NCI-H2107 (cell line): ENCODE data around the gene KCTD11.
A peak's percentile ranks its signal among the peaks of the same experiment; 100 is the strongest.

Experiments used
- DNase-seq: peaks from one replicate; lab custom pipeline; 2025; lab: John Stamatoyannopoulos, UW

The KCTD11 gene

DNA sequence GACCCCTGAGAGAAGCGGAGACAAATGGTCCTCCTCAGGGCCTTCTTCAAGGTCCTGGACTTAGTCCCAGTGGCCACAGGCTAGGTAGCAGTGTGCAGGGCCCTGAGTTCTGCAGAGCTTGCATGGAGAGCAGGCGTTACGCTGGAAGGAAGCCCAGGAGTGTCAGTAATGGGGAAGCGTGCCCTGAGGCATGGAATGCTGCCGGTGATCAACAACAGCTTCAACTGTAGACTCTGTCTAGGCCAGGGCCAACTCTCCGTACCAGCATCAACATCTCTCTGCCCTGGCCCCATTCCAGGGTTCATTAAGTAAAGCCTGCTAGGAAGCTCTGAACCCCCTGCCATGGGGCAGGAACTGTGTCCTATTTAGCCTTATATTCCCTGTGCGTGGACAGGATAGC lies 28.4 kb downstream of the KCTD11 start:
- DNase-seq, result no peak

DNA sequence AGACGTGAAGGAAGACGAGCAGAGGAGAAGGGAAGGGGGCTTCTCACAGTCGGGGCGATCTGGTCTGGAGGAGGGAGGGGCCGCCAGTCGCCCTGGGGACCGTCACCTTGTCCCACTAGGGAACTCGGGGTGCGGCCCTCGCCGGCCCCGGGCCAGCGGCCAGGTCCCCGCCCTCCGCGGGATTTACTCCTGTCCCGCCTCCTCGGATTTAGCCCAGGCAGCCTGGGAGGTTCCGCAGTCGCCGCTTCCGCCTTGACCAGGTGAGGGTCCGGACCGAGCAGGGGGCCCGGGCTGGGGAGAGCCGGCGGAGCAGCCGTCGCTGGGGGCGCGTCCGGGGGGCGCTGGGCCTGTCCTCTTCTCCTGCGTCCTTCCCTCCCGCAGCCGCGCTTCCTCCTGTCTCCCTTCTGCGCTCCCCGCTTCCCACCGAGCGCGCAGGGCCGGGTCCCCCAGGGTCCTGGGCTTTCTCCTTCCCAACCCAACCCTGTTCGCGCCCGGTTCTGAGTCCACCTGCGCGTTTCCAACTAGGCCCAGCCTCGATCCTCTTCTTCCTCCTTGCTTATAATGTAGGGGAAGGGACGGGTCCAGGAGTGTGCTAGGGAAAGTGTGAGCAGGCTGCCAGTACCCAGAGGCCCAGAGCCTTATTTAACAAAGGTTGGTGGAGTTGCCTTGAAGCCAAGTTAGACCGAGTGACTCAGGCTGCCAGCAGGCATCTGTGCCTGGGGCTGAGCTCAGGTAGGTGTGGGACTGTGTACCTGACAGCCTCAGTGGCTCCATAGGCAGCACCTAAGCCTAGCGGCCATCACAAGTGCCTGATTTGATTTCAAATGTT lies 29.1 kb downstream of the KCTD11 start, which contains the start of gene TNK1:
Gene TNK1, plus strand, starts transcription at position 235 of the 829 bp plus-strand sequence. CDS start 1,838 bp downstream, outside the sequence.
- no peak for DNase-seq

DNA sequence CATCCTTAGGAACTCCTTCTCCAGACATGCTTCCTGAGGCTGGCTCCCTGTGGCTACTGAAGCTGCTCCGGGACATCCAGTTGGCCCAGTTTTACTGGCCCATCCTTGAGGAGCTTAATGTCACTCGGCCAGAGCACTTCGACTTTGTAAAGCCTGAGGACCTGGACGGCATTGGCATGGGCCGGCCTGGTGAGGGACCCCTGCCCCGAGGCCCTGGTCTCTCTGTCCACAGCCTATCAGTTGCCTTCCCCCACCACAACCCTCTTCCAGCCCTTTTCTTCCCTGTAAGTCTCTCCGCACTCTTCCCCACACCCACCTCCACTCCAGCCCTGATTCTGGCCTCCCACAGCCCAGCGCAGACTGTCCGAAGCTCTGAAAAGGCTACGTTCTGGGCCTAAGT lies 30.9 kb downstream of the KCTD11 start:
- no peak for DNase-seq

DNA sequence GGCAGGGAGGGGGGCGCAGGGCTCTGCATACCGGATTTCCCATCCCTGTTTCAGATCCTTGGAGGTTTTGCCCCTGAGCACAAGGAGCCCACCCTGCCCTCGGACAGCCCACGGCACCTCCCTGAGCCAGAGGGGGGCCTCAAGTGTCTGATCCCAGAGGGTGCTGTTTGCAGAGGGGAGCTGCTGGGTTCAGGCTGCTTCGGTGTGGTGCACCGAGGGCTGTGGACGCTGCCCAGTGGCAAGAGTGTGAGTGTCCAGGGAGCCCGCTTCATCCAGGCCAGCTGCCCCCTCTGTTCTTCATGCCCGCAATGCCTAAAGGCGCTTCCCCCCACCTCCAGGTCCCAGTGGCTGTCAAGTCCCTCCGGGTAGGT lies 31.4 kb downstream of the KCTD11 start:
- no peak for DNase-seq

DNA sequence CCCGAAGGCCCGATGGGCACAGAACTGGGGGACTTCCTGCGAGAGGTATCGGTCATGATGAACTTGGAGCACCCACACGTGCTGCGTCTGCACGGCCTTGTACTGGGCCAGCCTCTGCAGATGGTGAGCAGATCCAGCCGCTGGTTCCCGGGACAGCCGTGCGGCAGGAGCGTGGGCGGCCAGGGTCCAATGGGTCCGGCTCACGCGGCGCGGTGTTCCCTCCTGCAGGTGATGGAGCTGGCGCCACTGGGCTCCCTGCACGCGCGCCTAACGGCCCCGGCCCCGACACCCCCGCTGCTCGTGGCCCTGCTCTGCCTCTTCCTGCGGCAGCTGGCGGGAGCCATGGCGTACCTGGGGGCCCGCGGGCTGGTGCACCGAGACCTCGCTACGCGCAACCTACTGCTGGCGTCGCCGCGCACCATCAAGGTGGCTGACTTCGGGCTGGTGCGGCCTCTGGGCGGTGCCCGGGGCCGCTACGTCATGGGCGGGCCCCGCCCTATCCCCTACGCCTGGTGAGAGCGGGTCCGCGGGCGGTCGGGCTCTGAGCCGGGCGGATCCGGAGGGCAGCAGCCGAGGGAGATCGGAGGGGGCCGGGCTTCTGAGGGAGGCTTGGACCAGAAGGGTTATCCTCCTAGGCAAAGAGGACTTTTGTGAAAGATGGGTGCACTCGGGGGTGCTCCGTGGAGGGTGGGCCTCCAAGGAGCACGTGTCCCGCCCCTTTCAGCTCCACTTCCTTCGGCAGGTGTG lies 32.0 kb downstream of the KCTD11 start:
- no peak for DNase-seq

DNA sequence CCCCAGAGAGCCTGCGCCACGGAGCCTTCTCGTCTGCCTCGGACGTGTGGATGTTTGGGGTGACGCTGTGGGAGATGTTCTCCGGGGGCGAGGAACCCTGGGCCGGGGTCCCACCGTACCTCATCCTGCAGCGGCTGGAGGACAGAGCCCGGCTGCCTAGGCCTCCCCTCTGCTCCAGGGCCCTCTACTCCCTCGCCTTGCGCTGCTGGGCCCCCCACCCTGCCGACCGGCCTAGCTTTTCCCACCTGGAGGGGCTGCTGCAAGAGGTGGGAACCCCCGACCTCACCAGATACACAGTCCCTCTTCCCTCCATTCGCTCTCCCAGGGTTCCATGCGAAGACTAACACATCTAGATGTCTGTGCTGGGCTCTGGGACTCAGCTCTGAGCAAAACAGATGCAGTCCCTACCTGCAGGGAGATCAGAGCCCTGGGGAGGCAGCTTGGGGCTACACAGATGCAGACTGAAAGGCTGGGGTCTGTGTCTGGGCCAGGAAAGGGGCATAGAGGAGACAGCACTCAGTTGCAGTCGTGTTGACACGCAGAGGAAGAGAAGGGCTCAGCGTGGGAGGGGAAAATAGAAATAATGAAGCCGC lies 32.6 kb downstream of the KCTD11 start:
- no peak for DNase-seq

DNA sequence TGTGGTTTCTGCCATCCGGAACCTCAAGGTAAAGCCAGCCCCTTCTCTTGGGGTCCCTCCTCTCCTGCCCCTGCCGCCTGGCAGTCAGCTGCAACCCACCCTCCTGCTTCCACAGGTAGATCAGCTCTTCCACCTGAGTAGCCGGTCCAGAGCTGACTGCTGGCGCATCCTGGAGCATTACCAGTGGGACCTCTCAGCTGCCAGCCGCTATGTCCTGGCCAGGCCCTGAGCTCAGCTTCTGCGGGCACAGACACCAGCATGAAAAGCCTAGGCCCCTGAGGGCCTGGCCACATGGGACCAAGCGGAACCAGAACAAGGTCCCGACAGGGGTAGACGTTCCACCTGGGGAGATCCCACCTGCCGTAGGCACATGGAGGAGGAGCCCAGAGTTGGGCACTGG lies 36.9 kb downstream of the KCTD11 start:
- DNase-seq, result no peak

DNA sequence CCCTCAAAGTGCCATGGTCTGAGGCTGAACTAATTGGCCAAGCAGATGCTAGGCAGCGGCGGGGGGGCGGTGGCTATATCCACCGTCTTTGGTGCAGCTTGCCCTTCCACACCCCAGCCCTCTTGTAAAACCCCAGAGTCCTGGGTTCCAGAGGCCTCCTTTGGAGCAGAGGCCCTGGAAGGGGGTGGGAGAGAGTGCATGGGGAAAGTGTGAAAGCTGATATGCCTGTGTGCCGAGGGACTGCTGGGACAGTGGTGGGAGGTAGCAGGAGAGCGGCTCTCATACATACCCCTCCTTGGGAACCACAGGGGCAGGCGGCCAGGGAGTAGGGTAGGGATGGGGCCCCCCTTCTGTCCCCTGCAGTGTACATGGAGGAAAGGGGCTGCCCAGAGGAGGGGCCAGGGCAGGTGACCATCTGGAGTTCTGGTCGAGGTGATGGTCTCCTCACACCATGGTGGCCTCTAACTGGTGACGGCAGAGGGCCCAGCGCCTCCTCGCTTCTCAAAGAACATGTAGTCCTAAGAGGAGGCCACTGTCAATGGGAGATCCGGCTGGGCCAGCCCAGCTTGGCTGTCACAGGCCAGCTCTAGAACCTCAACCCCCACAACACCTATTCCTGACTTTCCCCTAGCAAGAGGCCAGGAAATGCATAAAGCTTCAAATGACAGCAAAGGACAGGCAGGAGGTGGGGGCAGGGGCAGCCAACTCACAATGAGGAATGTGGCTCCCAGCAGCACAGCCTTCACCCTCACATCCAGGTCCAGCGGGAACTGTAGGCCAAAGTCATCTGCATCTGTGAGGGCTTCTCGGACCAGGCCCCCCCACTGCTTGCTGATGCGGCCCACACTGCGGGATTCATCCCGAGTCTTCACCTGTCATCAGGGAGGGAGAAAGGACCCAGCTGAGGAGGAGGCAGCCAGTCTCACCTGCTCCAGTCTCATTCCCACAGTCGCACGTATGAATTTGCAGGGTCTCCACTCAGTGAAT lies 38.3 kb downstream of the KCTD11 start:
- DNase-seq, result no peak

DNA sequence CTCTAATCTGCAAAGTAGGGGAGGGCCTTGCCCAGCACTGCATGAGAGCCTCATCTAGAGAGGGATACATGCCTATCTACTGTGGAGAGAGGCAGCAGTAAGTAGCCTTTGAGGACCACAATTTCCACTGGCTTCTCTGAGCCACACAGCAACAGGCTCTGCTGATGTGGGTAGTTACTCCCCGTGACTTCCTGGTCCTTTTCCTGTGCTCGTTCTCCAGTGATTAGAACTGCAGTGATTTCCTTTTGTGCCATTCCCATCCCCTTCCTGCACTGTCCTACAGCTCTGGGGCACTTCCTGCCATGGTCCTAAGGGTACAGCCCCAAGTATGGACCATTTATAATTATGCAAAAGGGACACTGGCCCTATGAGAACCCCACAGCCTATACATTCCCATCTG lies 39.3 kb downstream of the KCTD11 start:
- no peak for DNase-seq

DNA sequence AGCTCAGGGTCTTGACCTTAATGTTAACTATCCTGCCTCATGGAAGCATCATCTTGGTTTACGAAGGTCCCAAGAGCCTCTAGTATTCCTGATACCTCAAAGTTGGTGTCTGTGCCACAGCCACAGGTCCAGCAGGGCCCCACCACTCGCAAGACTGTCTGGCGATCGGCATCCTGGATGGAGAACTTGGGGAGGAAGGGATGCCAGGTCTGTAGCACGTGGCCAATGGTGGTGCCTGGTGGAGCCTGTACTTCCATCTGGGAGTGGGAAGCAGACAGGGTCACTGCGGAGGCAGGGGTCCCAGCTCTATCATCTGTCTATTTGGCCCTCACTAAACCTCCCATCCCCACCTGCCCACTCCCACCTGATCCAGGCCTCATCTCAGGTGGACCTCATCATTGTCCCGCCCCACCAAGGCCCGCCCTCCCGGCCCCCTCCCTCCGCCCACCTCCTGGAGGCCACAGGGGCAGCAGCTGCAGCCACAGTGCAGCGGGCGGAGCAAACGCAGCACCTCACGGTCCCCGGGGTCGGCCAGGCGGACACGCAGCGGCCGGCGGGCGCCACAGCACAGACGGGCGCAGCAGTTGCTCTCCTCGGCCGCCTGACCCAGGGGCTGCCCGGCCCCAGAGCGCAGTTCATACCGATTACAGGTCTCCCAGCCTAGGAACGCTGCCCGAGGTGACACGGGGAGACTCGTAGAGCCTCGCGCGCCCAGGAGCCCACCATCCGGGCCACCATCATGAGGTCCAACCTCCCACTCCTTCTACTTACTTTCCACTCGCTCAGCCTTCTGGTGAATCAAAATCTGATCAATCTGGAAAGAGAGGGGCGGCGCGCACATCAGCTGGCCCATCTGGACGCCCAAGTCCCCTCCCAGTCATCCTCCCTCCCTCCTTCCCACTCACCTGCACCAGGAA lies 41.0 kb downstream of the KCTD11 start:
- no peak for DNase-seq

DNA sequence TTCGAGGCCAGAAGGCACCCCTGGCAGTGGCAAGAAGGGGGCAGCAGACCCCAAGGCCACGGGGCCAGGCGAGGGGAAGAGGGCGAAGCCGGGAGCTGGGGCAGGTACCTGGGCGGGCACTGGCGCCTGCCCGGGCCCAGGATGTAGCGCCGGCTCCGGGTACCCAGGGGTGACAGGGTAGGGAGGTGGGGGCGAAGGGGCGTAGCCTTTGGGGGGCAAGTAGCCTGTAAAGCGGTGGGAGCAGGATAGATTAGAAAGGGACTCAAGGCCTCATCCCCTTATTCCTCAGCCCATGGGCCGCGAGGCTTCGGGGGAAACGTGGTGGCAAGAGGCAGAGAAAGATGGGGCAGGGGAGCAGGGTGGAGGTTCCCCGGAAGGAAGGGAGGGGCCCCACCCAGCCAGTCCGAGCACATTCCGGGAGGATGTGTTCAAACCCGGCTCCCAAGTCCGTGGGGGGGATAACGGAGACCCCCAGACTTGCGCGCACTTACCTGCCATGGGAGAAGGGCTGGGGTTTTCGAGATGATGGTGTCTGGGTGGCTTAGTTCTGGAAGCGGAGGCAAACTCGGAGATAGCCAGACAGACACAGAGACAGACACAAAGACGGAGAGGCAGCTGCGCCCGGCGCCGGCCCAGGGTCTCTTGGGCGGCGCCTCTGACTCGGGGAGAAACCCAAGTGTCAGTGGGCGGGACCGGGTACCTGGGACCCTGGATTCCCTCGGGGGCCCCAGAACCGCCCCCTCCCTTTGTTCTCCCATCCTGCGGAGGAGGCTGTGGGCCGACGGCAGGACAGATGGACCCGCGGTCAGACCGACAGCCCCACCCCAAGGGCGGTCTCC lies 41.9 kb downstream of the KCTD11 start:
- no peak for DNase-seq

DNA sequence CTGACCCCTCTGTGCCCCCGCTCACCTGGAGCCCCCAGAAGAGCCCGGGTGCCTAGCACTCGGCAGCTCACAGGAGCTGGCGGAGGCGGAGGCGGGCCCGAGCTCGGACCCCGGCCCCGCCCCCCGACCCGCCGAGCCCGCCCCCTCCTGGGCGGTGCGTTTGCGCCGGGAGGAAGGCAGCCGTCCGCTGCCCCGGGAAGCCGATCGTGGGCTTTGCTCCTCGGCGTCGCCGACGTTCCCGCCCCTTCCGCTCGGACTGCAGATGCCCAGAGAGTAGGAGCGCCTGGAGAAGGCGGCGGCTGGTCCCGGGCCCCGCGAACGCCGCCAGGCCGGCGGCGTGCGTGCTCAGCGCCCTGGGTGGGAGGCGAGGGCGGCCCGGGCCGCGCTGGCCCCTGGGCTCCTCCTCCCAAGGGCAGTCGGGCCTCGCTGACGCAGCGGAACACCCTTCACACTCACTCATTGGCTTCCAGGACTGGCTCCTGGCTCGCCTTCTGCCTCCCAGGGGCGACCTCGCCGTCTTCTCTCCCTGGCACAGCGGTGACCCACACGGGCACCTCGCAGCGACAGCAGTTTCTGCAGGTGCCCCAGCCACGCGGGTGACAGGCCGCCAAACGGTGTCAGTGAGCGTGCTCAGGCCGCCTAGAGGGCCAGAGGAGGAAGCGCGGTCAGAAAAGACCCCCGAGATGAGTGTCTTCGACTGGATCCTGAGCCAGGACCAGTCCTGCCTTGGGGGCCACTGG lies 42.7 kb downstream of the KCTD11 start, which contains the start of gene PLSCR3:
Gene PLSCR3, minus strand, starts transcription at position 74 of the 740 bp plus-strand sequence. CDS start 415 bp downstream, outside the sequence.
- DNase-seq, result no peak

DNA sequence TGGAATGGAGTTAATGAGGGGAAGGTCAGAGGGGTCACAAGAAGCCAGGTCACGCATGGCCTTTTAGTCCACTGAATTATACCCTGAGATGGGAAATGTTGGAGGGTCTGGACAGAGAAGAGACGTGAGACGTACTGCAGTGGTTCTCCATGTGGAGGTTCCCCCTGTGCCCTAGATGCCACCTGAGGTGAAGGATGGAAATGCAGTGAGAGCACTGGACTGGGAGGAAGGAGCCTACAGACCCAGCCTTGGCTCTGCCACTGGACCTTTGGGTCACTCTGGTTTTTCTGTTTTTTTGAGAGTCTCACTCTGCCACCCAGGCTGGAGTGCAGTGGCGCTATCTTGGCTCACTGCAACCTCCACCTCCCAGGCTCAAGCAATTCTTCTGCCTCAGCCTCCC lies 44.2 kb downstream of the KCTD11 start:
- no peak for DNase-seq

DNA sequence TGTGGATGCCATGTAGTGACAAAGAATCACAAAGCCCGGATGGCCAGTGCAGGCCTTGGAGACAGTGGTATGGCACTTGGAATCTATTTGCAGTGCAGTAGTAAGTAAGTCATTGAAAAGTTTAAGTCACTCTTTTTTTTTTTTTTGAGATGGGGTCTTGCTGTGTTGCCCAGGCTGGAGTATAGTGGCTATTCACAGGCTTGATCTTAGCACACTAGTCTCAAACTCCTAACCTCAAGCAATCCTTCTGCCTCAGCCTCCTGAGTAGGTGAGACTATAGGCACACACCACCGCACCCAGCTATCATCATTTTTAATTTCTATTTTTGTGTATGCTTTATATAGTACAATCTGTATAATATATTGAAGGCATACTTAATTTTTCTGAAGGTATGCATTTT lies 46.6 kb downstream of the KCTD11 start:
- no peak for DNase-seq

DNA sequence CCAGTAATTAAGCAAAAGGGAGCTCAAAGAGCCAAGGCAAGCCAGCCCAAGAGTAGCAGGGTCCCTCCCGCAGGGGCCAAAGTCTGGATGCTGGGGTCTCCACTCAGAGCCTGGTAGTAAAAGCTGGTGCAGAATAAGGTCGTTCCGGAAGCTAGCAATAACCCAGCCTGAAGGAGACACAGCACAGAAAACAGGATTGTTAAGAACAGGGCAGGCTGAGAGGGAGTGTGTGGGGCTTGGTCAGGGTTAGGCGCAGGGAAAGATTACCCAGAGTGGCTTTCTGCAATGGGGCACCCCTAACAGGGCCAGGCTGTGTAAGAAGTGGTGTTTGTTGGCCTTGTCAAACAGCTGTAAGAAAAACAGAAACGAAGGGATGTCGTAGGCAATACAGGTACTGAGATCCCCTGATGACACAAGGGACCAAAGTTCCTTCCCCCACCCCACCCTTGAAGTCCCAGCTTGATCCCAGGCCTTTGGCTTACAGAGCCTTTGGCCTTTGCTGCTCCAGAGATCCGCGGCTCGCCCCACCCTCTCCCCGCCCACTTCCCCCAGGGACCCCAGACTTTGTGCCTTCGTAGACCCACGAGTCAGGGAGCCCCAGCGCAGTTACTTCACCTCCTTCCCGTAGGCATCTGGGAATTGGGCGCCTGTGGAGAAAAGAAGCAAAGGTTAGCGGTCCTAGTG lies 51.2 kb downstream of the KCTD11 start:
- no peak for DNase-seq

DNA sequence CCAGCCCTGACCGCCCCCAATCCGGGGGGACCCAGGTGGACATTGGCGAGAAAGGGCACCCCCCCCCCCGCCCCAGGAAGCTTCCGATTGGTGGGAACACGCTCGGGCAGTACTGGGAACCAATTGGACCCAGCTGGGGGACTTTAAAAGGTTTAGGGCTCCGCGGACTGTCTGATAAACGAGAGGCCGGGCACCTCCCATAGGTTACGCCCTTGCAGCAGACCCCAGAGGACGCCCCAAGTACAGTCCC lies 51.7 kb downstream of the KCTD11 start:
- no peak for DNase-seq

DNA sequence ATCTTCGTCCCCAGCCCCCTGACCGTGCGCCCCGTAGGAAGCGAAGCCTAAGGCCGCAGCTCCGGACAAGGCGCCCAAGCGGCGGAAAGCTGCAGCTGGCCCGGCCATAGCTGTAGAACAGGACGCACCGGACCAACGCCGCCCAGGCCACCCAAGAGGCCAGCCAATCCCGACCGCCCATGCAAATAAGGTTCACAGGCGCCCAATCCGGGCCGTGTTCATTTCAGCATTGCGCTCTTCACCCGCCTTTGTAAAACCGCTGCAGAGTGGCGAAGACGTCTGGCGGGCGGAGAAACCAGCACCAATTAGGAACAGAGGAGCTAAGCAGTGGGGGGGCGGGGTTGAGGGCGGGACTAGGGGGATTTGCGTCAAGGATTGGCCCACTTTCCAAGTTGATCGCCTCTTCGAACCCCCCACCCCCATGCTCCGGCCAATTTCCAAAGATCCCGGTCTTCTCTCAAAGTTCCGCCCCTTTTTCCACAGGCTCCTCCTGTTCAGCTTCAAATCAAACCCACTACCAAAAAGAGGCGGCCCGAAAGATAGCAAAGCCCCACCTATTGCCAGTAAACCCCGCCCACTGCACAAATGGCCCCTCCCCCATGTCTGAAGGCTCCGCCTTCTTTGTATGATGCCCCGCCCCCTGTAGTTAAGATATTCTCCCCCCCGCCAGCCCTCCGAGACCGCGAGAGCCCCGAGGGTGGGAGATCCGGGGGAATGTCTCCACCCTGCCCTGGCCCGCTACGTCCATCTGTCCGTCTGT lies 52.2 kb downstream of the KCTD11 start, which contains the start of gene TMEM256:
Gene TMEM256, minus strand, starts transcription at position 121 of the 760 bp plus-strand sequence. Its CDS starts 13 bp downstream, at position 108.
- DNase-seq, result peak; percentile 90
